Karpas-422 (cell line): ENCODE data around the gene TSPAN9. TPM values are rescaled to one million over a fixed set of nuclear protein-coding genes. Genes with fewer than 3 reads are reported as not detected.

Experiments
- DNase-seq: peaks from one replicate; pipeline ENCODE4 v3.0.0-alpha.2; 2015
- H2AFZ ChIP-seq: fragments of 200-600 bp; sonication (generic); 2 replicates; pipeline ENCODE4 v1.6.1; 2014; ENCODE audit warnings: antibody characterized with exemption, low read length, mixed read lengths
- H3K27ac ChIP-seq: fragments of 200-600 bp; sonication (generic); 2 replicates; pipeline ENCODE4 v1.5.1; 2014; ENCODE audit warnings: mild to moderate bottlenecking, low read length, moderate library complexity
- H3K27me3 ChIP-seq: fragments of 200-600 bp; sonication (generic); 2 replicates; pipeline ENCODE4 v1.6.1; 2014; ENCODE audit warnings: low read length, mixed read lengths
- H3K36me3 ChIP-seq: fragments of 200-600 bp; sonication (generic); 2 replicates; pipeline ENCODE4 v1.6.1; 2014; ENCODE audit warnings: low read length, mixed read lengths; ENCODE audit not compliant: insufficient read depth
- H3K4me1 ChIP-seq: fragments of 200-600 bp; sonication (generic); 2 replicates; pipeline ENCODE4 v1.6.1; 2014; ENCODE audit warnings: mild to moderate bottlenecking, low read length, mixed read lengths
- H3K4me2 ChIP-seq: fragments of 200-600 bp; sonication (generic); 2 replicates; pipeline ENCODE4 v1.6.1; 2014; ENCODE audit warnings: low read length, low read depth, mild to moderate bottlenecking; ENCODE audit not compliant: poor library complexity, severe bottlenecking
- H3K4me3 ChIP-seq: fragments of 200-600 bp; sonication (generic); 2 replicates; pipeline ENCODE4 v1.5.1; 2014; ENCODE audit warnings: mild to moderate bottlenecking, antibody characterized with exemption, low read length, mixed read lengths
- H3K79me2 ChIP-seq: fragments of 200-600 bp; sonication (generic); 2 replicates; pipeline ENCODE4 v1.6.1; 2014; ENCODE audit warnings: mild to moderate bottlenecking, low read length, mixed read lengths
- H3K9ac ChIP-seq: fragments of 200-600 bp; sonication (generic); 2 replicates; pipeline ENCODE4 v1.6.0; 2014; ENCODE audit warnings: low read length
- H3K9me2 ChIP-seq: fragments of 200-600 bp; sonication (generic), shearing (Covaris generic); replicated peaks from 2 replicates; pipeline ENCODE4 v1.6.0; 2014; ENCODE audit warnings: mild to moderate bottlenecking, low read length, moderate library complexity; ENCODE audit not compliant: insufficient read depth
- H3K9me3 ChIP-seq: fragments of 300-700, 200-600 bp; sonication (generic); 2 replicates; pipeline ENCODE4 v1.6.1; 2014; ENCODE audit warnings: low read length, mixed read lengths
- H4K20me1 ChIP-seq: fragments of 200-600 bp; sonication (generic); 2 replicates; pipeline ENCODE4 v1.6.1; 2014; ENCODE audit warnings: mild to moderate bottlenecking, antibody characterized with exemption, low read length, low read depth; ENCODE audit not compliant: insufficient read depth
- total RNA-seq: library from RNA; depleted of rRNA; stranded (reverse); fragments of >200 nt; shearing (Covaris generic); gene quantifications from 2 replicates; pipeline ENCODE4 v1.2.3, GENCODE V29; 2014; ENCODE audit warnings: low replicate concordance

Gene TSPAN9
- total RNA-seq, 1 experiment from 2014 or later = 2.0 TPM

GRCh38 chr12:3229577-3229976, 152.4 kb downstream of the TSPAN9 start:
- Histone ChIP-seq H3K79me2 (no peaks in the 10 kb centered on the region), H3K27ac (peak overlapping the region; percentile 27; the same call in 1 of the 2 replicates), H3K9ac (peak overlapping the region; percentile 38; the same call in 1 of the 2 replicates), H3K36me3 (no peaks in the 10 kb centered on the region), H3K27me3 (no peaks in the 10 kb centered on the region), H3K4me3 (peak overlapping the region; percentile 30; the same call in 1 of the 2 replicates), H3K4me2 (peak overlapping the region; percentile 65), H3K4me1 (peaks cover 52% of the 10 kb centered on the region), H3K9me2 (no peaks in the 10 kb centered on the region), H2AFZ (no peak overlapping the region), H3K9me3 (no peaks in the 10 kb centered on the region), H4K20me1 (0 out of 2 replicates have a peak, but pooled peaks cover 3% of the 10 kb centered on the region)
- peak; percentile 92 for DNase-seq

GRCh38 chr12:3230758-3231375, 153.7 kb downstream of the TSPAN9 start:
- Histone ChIP-seq H3K27ac (no peak overlapping the region), H3K4me1 (peaks cover 42% of the 10 kb centered on the region), H3K27me3 (no peaks in the 10 kb centered on the region), H3K4me3 (no peak overlapping the region), H3K4me2 (no peak overlapping the region), H3K79me2 (no peaks in the 10 kb centered on the region), H3K36me3 (no peaks in the 10 kb centered on the region), H3K9me3 (no peaks in the 10 kb centered on the region), H3K9me2 (no peaks in the 10 kb centered on the region), H2AFZ (no peak overlapping the region), H4K20me1 (0 out of 2 replicates have a peak, but pooled peaks cover 3% of the 10 kb centered on the region), H3K9ac (no peak overlapping the region)
- DNase-seq = no peak

- no peaks in the 10 kb centered on the region for H3K9me3 ChIP-seq
- no peak overlapping the region for H3K4me3 ChIP-seq
- H4K20me1 ChIP-seq = 0 out of 2 replicates have a peak, but pooled peaks cover 3% of the 10 kb centered on the region
- H2AFZ ChIP-seq = no peak overlapping the region
- DNase-seq = no peak
- no peaks in the 10 kb centered on the region for H3K79me2 ChIP-seq
- no peaks in the 10 kb centered on the region for H3K9me2 ChIP-seq
- H3K9ac ChIP-seq = no peak overlapping the region
- no peak overlapping the region for H3K4me2 ChIP-seq
- no peaks in the 10 kb centered on the region for H3K27me3 ChIP-seq
- no peaks in the 10 kb centered on the region for H3K36me3 ChIP-seq
- no peak overlapping the region for H3K27ac ChIP-seq
- H3K4me1 ChIP-seq = peaks cover 39% of the 10 kb centered on the region
Observed at GRCh38 chr12:3231399-3231876, 154.3 kb downstream of the TSPAN9 start.

- Histone ChIP-seq H3K9me2 (no peaks in the 10 kb centered on the region), H4K20me1 (0 out of 2 replicates have a peak, but pooled peaks cover 3% of the 10 kb centered on the region), H3K79me2 (no peaks in the 10 kb centered on the region), H3K27ac (no peak overlapping the region), H2AFZ (no peak overlapping the region), H3K4me1 (peaks cover 24% of the 10 kb centered on the region), H3K36me3 (no peaks in the 10 kb centered on the region), H3K27me3 (no peaks in the 10 kb centered on the region), H3K9me3 (no peaks in the 10 kb centered on the region), H3K9ac (no peak overlapping the region), H3K4me2 (no peak overlapping the region), H3K4me3 (no peak overlapping the region)
- DNase-seq = no peak
Observed at GRCh38 chr12:3233797-3234196, 156.6 kb downstream of the TSPAN9 start.

- Histone ChIP-seq H3K4me1 (peaks cover 4% of the 10 kb centered on the region; the same call in 1 of the 2 replicates), H3K9ac (no peak overlapping the region), H2AFZ (no peak overlapping the region), H3K9me3 (no peaks in the 10 kb centered on the region), H4K20me1 (0 out of 2 replicates have a peak, but pooled peaks cover 3% of the 10 kb centered on the region), H3K79me2 (no peaks in the 10 kb centered on the region), H3K9me2 (no peaks in the 10 kb centered on the region), H3K36me3 (no peaks in the 10 kb centered on the region), H3K27ac (no peak overlapping the region), H3K4me2 (no peak overlapping the region), H3K4me3 (no peak overlapping the region), H3K27me3 (no peaks in the 10 kb centered on the region)
- DNase-seq = peak; percentile 69
Observed at GRCh38 chr12:3236345-3237187, 159.4 kb downstream of the TSPAN9 start.

GRCh38 chr12:3238196-3238595, 161.0 kb downstream of the TSPAN9 start:
- Histone ChIP-seq H4K20me1 (0 out of 2 replicates have a peak, but pooled peaks cover 4% of the 10 kb centered on the region), H3K9me2 (no peaks in the 10 kb centered on the region), H3K4me1 (peaks cover 4% of the 10 kb centered on the region; the same call in 1 of the 2 replicates), H2AFZ (no peak overlapping the region), H3K36me3 (no peaks in the 10 kb centered on the region), H3K4me2 (no peak overlapping the region), H3K9me3 (no peaks in the 10 kb centered on the region), H3K9ac (no peak overlapping the region), H3K27me3 (no peaks in the 10 kb centered on the region), H3K27ac (no peak overlapping the region), H3K4me3 (no peak overlapping the region), H3K79me2 (no peaks in the 10 kb centered on the region)
- DNase-seq = no peak

GRCh38 chr12:3241621-3242020, 164.4 kb downstream of the TSPAN9 start:
- no peak overlapping the region for H3K4me2 ChIP-seq
- no peak overlapping the region for H3K27ac ChIP-seq
- H3K27me3 ChIP-seq = no peaks in the 10 kb centered on the region
- H2AFZ ChIP-seq = no peak overlapping the region
- no peaks in the 10 kb centered on the region for H3K9me2 ChIP-seq
- no peaks in the 10 kb centered on the region for H3K36me3 ChIP-seq
- 0 out of 2 replicates have a peak, but pooled peaks cover 3% of the 10 kb centered on the region for H4K20me1 ChIP-seq
- no peak overlapping the region for H3K4me3 ChIP-seq
- H3K9me3 ChIP-seq = no peaks in the 10 kb centered on the region
- DNase-seq = no peak
- no peak overlapping the region for H3K9ac ChIP-seq
- H3K79me2 ChIP-seq = no peaks in the 10 kb centered on the region
- H3K4me1 ChIP-seq = peaks cover 1% of the 10 kb centered on the region; the same call in 1 of the 2 replicates
